ENCODE results near the gene KLHL10.

Gene KLHL10

DNA sequence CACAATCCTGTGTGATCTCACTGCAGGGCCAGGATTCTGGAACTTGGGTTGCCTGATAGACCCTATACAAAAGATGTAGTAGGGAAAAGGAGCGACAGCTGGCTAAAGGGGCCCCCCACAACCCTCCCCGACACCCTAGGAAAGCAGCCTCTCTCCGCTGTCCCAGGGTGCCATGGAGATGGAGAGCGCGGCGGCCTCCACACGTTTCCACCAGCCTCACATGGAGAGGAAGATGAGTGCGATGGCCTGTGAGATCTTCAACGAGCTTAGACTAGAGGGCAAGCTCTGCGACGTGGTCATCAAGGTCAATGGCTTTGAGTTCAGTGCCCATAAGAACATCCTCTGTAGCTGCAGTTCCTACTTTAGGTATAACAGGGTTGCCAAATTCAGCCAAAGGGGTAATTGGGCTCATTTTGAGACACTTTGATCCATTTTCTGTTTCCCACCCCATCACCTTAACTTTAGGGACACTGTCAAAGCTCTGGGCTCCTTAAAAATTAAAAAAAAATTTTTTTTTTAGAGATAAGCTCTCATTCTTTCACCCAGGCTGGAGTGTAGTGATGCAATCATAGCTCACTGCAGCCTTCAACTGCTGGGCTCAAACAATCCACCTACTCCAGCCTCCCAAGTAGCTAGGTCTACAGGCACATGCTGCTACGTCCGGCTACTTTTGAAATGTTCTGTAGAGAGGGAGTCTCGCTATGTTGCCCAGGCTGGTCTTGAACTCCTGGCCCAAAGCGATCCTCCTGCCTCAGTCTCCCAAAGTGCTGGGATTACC is at the start of gene KLHL10:
KLHL10 (plus strand) TSS at position 65 of the 778 bp plus-strand sequence; CDS start at position 173, 108 bp downstream.
- no peak for DNase-seq

DNA sequence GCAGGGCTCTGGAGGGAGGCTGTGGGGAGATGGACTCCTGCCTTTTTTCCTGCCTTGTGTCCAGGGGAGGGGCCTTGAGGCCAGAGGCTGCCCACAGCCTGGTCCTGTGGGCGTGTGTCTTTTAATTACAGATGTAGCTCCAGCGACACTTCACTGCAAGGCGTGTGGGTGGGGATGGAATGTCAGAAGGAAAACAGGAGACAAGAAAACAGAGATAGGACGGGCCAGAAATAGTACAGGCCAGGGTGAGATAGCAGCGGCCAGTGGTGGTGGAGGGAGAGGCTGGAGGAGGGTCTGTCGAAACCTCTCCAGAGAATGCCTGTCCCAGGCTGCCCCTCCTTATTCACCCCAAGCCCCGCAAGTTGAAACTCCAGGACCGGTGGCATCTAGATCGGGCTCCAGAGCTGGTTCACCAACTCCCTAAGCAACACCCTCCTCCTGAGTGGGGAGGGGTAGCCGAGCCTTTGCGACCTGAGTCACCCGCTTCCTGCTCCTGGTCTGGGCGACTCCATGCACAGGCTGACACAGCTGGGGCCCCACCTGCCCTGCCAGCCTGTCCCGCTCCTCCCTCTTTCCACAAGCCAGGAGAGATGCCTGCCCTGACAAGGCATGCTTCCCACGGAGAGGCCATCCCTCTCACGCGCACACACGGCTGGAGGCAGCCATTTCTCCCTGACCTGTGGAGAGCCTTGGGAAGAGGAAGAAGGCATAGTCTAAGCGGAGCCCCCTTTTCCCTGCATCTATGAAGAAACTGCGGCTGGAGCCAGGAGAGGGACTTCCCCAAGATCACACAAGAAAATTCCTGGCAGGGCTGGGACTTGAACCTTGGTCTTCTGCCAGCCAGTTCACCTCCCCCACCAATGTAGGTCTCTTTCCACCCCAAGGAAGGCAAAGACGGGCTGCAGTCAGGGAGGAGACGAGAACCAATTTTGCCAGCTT is 44.5 kb upstream of the KLHL10 start:
- DNase-seq, result no peak

DNA sequence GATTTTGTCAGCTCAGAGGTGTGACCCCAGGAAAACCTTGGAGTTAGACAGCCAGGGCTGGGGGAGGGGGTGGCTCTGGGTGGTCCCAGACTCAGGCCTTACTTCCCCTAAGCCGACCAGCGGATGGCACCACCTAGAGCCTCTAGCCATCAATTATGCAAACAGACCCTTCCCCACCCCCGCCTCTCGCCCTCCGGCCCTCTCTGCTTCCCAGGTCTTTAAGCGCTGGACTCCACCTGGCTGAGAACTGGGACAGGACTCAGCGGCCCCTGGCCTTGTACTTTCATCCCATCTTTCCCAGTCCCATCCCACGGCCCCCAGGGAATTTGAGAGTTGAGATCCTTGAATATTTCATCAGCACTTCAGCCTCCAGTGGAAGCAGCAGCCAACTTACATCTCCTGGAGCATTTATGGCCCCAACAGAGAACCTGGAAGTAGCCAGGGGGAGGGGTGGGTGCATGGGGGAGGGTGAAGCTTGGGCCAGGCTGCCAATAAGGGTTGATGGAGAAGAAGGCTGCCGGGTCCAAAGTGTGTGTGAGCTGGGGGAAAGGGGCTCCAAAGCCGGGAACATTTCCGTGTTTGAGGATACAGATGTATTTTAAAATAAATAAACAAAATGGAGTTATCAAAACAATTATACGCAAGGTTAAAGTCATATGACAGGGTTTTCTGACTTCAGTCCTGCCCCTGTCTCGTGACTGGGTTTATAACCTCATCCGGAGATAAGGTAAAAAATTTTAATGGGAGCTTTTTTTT is 43.7 kb upstream of the KLHL10 start:
- no peak for DNase-seq

DNA sequence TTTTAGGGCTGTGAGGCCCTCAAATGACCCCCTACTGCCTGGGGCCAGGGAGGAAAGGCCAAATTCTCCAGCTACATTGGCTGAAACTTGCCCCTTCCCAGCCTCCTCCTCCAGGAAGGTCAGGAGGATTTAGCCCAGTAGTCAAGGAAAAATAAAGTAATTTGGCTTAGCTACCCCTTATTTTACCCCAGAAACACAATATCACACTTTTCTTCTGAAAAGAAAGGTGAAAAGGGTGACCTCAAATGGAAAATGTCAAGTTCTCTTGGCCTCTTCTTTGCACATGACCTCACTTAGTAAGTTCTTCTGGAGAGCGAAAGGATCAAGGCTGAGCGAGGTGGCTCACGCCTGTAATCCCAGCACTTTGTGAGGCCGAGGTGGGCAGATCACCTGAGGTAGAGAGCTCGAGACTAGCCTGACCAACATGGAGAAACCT is 43.1 kb upstream of the KLHL10 start:
- DNase-seq, result no peak

DNA sequence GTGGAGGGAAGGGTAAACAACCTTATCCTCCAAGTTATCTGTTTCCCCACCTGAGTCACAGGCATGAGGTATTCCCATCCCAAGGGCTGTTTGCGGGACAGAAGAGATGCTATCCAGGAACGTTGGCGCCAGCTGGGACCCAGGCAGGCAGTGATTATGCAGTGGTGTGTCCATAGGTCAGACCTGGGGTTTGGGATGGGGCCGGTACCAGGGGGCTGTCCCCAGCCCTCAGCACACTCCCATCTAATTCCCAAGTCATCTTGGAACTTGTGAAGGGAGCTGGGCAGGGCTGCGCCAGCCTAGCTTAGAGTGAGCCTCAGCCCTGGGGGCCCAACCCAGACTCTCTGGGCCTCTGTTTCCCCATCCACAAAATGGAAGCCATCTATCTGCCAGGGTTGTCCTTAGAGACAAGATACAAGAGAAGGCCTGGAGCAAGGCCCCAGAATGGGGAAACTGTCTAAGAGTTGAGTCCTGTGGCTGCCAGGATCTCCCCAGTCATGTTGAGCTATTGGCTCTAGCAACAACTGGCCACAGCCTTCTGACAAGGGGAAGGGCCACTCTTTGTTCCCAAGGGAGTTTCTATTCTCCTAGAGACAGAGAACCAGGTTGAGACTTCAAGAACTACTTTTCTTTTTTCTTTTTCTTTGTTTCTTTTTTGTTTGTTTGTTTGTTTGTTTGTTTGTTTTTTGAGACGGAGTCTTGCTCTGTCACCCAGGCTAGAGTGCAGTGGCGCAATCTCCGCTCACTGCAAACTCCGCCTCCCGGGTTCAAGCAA is 41.3 kb upstream of the KLHL10 start:
- DNase-seq, result no peak

DNA sequence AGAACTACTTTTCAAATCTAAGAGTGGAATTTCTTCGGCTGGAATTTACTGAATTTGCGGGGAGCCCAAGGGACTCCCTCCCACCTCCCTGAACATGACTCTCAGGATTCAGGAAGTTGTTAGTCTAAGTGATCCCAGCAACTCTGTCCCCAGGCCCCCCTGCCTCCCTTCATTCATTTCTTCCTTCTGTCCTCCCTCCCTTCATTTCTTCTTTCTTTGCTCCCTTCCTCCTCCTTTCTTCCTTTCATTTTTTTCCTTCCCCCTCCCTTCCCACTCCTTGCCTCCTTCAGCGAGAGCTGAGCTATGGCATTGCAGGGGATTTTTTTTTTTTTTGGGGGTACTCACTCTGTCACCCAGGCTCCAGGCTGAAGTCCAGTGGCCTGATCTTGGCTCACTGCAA is 40.2 kb upstream of the KLHL10 start:
- no peak for DNase-seq

DNA sequence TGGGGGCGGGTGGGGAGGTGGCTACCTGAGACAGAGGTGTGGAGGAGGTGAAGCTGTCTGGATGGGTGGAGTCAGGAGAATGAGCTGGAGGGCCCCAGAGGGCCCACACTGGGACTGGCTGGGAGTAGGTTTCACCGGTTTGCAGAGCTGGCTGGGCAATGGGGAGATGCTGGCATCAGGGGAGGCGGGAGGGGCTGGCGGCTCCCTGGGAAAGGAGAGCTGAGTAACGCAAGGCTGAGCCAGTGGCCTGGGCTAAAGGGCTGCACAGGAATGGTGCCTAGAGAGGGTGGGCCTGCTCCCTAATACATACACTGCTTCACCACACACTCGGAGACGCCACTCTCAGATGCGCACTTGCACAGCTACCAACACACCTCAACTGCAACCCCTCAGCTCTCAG is 38.3 kb upstream of the KLHL10 start:
- DNase-seq, result no peak

DNA sequence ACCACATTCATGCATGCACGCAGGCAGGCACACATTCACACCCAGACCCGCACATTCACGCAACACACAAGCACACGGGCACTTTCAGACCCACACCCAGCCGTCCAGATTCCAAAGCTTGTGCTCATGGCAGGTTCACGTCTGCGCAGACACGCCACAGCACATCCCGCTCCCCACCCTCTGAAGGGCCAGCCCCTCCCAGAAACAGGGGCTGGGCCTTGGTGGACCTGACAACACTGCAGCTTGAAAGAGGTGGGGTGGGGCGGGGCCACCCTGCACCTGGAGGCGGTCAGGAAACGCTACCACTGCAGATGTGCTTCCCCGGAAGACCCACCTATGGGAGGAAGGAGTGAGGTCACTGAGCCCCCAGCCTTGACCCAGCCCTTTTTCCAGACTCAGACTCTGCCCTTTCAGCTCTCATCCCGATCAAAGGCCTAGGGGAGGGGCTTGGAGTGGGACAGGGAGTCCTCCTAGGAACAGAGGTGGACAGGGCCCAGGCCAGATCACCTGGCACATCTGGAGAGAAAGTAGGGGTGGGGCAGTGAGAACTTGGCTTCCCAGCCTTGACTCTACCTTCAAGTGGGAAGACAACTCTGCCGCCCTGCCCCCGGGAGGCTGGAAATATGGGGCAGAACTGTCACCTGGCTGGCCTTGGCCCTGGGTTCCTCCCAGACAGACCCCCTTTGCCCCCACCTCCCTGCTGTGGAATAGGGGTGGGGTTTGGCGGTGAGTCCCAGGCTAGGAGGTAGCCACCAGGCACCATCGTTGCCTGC is 36.8 kb upstream of the KLHL10 start:
- DNase-seq, result no peak

DNA sequence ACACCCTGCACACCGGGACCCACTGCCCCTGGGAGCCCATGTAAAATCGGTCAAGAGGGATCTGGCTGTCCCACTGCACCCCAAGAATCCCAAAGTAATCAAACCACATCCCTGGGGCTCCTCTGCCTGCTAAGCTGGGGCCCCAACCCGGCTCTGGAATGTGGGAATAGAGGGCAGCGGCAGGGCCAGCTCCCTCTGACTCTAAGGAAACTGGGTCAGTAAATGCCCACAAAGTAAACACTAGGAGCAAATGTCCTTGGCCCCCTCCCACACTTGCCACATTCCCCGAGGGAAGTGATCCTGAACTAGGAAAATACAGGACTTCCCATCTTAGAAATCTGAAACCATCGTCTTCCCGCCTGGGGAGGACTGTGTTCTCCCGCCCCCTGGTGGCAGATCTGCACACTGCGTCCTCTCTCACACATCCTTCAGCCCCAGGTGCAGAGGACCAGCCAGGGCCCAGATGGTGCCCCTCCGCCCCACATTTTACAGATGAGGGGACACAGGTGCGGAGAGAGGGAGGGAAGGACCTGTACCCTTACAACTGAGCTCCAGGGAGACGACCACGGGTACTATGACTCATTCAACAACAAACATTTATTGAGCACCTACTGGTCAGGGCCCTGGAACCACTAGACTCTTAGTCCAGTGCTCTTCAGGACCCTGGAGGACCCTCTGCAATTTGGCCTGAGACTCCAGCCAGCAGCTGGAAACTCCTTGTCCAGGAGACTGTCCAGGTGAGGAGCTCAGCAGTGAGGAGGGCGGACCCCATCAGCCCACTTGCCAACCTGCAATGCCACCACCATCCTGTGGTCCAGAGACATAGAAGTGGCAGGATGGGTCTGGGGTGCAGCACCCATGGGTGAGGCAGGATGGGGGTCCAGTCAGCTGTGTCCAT is 36.0 kb upstream of the KLHL10 start:
- DNase-seq, result peak; percentile 80

DNA sequence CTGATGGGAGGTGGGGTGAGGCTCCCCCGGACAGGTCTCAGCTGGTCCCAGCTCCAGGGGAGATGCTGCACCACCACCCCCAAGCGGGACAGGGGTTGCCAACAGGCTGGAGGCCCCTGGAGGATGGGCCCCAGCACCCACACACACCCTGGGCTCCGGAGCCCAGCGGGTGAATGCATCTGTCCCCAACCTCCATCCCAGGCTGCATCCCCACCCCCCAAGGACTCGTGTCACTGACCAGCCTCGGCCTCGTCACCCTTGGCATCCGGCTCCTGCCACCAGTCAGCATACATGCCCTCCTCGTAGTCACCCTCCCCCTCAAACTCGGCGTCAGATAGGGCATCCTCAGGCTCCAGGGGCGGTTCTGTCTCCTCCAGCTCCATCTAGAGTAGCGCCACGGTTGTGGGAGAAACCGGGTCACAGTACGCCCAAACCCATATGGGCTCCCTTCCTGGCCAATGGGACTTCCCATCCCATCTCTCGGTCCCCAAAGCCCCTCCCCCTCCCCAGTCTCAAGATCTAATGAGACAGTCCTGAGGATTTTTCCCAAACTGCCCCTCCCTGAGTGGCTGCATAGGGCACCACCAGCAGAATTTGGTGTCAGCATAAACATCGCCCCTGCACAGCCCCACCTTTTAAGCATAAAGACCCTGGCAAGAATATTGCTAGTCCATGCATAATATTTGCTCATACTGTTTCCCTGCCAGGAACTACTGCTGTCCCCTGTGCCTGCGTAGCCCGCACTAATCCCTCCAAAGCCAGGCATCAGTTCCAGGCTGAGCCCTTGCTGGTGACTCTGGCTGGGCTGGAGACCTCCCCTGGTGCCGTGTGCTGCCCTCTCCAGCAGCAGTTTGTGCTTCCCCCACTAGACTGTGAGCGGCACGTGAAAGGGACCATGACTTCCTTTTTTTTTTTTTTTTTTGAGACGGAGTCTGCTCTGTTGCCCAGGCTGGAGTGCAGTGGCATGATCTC is 34.3 kb upstream of the KLHL10 start:
- DNase-seq, result no peak

DNA sequence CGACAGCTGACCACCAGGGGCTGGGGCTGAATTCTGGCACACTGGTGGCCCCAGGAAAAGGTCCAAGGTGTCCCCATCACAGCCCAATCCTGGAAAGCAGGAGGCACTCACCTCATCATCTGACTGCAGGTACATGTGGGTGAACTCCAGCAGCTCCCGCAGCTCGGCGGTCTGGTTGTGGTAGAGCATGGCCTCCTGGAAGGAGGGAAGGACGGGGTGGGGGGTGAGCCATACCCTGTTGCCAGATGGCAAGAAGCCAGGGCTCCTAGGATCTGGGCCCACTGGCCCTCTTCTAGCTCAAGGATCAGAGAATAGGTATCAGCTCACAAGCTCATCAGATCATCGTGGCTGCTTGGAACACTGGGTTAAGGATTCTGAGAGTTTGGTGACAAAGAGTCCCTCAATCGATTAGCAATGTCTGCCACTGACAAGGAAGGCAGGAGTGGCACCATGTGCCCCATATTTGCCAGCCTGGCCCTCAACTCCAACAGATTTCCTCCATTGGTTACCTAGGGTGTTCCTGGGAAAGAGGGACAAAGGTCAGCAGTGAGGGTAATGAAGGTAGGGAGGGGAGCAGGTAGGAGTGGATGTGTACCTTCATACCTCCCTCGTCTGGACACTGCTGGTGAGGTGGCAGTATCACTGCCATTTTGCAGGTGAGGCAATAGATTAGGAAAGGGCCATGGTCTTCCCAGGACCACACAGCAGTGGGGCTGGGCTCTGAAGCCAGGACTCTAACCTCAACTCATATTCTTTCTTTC is 30.8 kb upstream of the KLHL10 start:
- no peak for DNase-seq

DNA sequence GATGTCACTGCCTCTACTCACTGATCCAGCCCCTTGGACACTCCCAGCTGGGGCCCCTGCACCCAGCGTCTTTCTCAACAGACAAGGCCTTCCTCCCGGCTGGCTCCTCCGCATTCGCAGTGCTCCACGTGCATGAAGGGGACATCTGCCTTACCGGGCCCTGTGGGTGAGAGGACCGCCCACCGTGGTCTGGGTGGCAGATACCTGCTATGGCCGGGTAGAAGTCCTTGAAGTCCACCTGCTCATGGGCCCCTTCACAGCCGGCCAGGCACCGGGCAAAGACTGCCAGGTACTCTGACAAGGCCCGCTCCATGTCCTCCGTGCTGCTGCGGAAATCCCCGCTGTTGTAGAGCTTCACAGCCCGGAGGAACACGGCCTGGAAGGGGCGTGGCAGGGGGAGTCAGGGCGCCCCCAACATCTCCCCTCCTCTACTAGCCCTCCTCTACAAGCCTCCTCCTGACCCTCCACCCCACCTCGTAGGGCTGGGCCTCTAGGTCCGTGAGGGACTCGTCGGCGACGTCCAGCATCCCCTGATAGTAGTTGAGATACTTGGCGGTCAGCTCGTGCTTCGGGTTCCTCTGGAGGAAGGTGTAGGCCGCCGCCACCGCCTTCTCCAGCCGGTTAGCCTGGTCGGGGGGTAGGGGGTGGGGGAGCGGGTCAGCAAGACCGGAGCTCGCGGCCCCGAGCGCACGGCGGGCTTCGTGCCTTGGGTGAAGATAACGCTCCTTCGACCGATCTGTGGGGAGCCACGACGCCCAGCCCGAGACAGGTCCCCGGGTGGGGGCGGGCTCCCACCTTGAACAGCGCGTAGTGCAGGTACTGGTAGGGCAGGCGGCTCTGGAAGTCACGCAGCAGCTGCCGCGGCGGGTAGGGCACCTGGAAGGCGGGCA is 26.7 kb upstream of the KLHL10 start:
- no peak for DNase-seq

DNA sequence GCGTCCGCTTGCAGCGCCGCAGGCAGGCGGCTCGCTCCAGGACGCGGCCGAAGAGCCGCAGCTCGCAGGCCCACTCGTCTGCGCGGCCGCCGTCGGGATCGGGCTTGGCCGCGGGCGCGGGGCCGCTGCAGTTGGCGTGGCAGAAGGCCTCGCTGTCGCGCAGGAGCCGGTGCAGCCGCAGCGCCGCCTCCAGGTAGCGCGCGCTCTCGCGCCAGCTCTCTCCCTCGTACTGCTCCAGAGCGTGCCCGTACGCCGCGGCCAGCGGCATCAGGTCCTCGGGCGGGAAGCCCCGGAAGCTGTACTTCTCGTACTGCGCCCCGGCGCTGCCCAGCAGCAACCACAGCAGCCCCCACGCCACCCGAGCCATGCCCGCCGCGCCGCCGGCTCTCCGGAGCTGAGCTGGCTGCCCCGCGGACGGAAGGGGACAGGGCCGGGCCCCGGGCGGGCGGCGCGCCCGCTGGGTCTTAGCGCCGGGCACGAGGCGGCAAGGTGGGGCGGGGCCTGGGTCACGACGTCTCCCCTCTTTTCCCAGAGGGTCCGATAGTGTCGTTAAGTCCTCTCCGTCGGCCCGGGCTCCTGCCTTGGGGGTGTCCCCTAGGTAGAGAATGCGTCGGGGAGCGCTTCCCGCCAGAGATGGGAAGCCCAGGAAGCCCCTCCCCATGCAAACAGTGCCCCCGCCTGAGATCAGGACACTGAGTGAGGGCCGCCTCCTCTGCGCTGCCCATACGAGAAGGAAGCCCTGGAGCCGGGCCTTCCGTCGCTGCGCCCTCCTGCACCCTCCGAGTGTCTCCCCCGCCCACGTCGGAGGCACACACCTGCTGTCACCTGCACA is 25.9 kb upstream of the KLHL10 start, which contains the start of gene P3H4:
P3H4 (minus strand) TSS at position 401 of the 832 bp plus-strand sequence; CDS start at position 367, 34 bp downstream.
- peak; percentile 45 for DNase-seq

DNA sequence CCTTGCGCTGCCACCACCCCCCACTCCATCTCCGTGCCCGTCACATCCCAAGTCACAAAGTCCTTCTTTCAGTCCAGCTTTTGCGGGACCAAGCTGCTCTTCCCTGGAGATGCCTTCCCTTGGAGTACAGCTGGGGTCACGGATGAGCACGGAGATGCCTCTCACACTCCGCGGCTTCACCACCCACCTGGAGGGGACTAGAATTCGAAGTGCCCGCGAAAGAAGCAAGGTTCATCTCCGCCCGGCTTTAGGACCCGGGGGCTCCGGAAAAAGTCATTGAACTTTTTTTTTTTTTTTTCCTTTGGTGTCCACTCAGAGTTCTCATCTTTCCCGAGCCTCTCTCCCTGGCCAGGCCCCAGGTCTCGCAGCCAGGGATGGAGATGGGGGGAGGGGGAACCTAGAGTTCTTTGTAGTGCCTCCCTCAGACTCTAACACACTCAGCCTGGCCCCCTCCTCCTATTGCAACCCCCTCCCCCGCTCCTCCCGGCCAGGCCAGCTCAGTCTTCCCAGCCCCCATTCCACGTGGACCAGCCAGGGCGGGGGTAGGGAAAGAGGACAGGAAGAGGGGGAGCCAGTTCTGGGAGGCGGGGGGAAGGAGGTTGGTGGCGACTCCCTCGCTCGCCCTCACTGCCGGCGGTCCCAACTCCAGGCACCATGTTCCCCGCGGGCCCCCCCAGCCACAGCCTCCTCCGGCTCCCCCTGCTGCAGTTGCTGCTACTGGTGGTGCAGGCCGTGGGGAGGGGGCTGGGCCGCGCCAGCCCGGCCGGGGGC is 25.1 kb upstream of the KLHL10 start, which contains the start of gene FKBP10:
FKBP10 (plus strand) TSS at position 624 of the 771 bp plus-strand sequence; CDS start at position 655, 31 bp downstream.
- peak; percentile 69 for DNase-seq

DNA sequence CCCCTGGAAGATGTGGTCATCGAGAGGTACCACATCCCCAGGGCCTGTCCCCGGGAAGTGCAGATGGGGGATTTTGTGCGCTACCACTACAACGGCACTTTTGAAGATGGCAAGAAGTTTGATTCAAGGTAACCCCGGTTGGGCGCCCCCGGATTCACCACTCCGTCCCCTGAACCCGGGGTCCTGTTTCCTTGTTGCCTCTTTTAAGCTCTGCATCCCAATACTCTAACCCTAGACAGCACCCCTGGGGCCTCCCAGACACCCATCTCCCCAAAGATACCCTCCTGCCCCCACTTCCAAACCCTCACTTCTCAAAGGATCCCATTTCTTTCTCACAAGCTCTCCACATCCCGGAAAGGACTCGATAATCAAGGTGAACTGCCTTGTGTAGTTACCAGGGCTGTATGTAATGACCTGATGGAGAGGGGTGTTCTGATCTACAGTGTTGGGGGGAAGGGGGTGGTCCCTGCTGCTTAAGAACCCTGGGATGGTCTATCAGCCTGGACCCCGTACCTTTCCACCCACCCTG is 24.4 kb upstream of the KLHL10 start:
- DNase-seq, result no peak

Data from NCI-H2029 (cell line).